Mucosa of rectum (tissue), 2 donors: ENCODE measurements around the gene ZNF697.

Source experiments
- H3K27ac ChIP-seq, 2 donors: one replicate each; pipeline ENCODE4 v1.7.0; 2013; ENCODE audit warnings: inconsistent platforms in 2 of 2, low read depth in 2 of 2, low read length in 2 of 2
- H3K27me3 ChIP-seq, 2 donors: one replicate each; pipeline ENCODE4 v1.7.0; 2013; ENCODE audit warnings: low read length in 2 of 2; ENCODE audit not compliant: control insufficient read depth in 2 of 2, insufficient read depth in 2 of 2
- H3K36me3 ChIP-seq, 2 donors: one replicate each; pipeline ENCODE4 v1.7.0; 2013; ENCODE audit warnings: low read length in 2 of 2; ENCODE audit not compliant: control insufficient read depth in 2 of 2, insufficient read depth in 2 of 2
- H3K4me1 ChIP-seq, 2 donors: one replicate each; pipeline ENCODE4 v1.7.0; 2013; ENCODE audit warnings: low read length in 2 of 2, mild to moderate bottlenecking in 1 of 2; ENCODE audit not compliant: control insufficient read depth in 2 of 2, insufficient read depth in 2 of 2
- H3K4me3 ChIP-seq, 2 donors: one replicate each; pipeline ENCODE4 v1.7.0; 2013; ENCODE audit warnings: low read length in 2 of 2
- H3K9ac ChIP-seq, 2 donors: one replicate each; pipeline ENCODE4 v1.7.0; 2013; ENCODE audit warnings: low read length in 2 of 2, low read depth in 1 of 2, mild to moderate bottlenecking in 1 of 2
- H3K9me3 ChIP-seq, 2 donors: one replicate each; pipeline ENCODE4 v1.7.0; 2013; ENCODE audit warnings: low read length in 2 of 2; ENCODE audit not compliant: control insufficient read depth in 2 of 2
- donor health status: healthy.
- donor health status: Normal muscosa, but diverticular disease.

Gene ZNF697

GRCh38 chr1:119667173-119667572, 19.1 kb upstream of the ZNF697 start:
- H3K27ac ChIP-seq = no peak overlapping the region
- no peaks in the 10 kb centered on the region for H3K36me3 ChIP-seq
- peaks cover 7% of the 10 kb centered on the region in 2 donors for H3K4me1 ChIP-seq
- no peak overlapping the region for H3K9ac ChIP-seq
- no peaks in the 10 kb centered on the region for H3K9me3 ChIP-seq
- H3K4me3 ChIP-seq = no peak overlapping the region
- no peaks in the 10 kb centered on the region for H3K27me3 ChIP-seq

- H3K4me1 ChIP-seq = peaks cover 25 to 27% of the 10 kb centered on the region in 2 donors
Measured at GRCh38 chr1:119664067-119664466, 16.0 kb upstream of the ZNF697 start.

GRCh38 chr1:119662034-119662437, 14.0 kb upstream of the ZNF697 start:
- no peak overlapping the region for H3K9ac ChIP-seq
- peaks cover 25 to 27% of the 10 kb centered on the region in 2 donors for H3K4me1 ChIP-seq
- H3K4me3 ChIP-seq = no peak overlapping the region
- H3K36me3 ChIP-seq = no peaks in the 10 kb centered on the region
- H3K27ac ChIP-seq = peak overlapping the region; percentile 14 to 79
- no peaks in the 10 kb centered on the region for H3K27me3 ChIP-seq
- no peaks in the 10 kb centered on the region for H3K9me3 ChIP-seq

More at GRCh38 chr1:119664067-119664466, 16.0 kb upstream of the ZNF697 start:
- Histone ChIP-seq H3K9me3 (no peaks in the 10 kb centered on the region), H3K36me3 (no peaks in the 10 kb centered on the region), H3K4me3 (no peak overlapping the region), H3K9ac (no peak overlapping the region), H3K27me3 (no peaks in the 10 kb centered on the region), H3K27ac (no peak overlapping the region)

GRCh38 chr1:119660253-119661083, 12.4 kb upstream of the ZNF697 start:
- peaks cover 25 to 27% of the 10 kb centered on the region in 2 donors for H3K4me1 ChIP-seq
- H3K27me3 ChIP-seq = no peaks in the 10 kb centered on the region
- no peak overlapping the region for H3K9ac ChIP-seq
- no peaks in the 10 kb centered on the region for H3K36me3 ChIP-seq
- H3K27ac ChIP-seq = peak overlapping the region; percentile 33 to 79
- no peak overlapping the region for H3K4me3 ChIP-seq
- no peaks in the 10 kb centered on the region for H3K9me3 ChIP-seq

- H3K36me3 ChIP-seq = no peaks in the 10 kb centered on the region
- H3K27ac ChIP-seq = peak overlapping the region; percentile 33 to 65
- no peak overlapping the region for H3K9ac ChIP-seq
- H3K9me3 ChIP-seq = no peaks in the 10 kb centered on the region
- no peak overlapping the region for H3K4me3 ChIP-seq
- H3K27me3 ChIP-seq = no peaks in the 10 kb centered on the region
- H3K4me1 ChIP-seq = peaks cover 25 to 27% of the 10 kb centered on the region in 2 donors
Measured at GRCh38 chr1:119659628-119660027, 11.6 kb upstream of the ZNF697 start.

- Histone ChIP-seq H3K36me3 (no peaks in the 10 kb centered on the region), H3K9ac (no peak overlapping the region), H3K4me3 (no peak overlapping the region), H3K27ac (no peak overlapping the region), H3K9me3 (no peaks in the 10 kb centered on the region), H3K4me1 (peaks cover 13 to 17% of the 10 kb centered on the region in 2 donors), H3K27me3 (no peaks in the 10 kb centered on the region)
Measured at GRCh38 chr1:119656410-119656955, 8.4 kb upstream of the ZNF697 start.

GRCh38 chr1:119655154-119655553, 7.1 kb upstream of the ZNF697 start:
- no peaks in the 10 kb centered on the region for H3K27me3 ChIP-seq
- H3K9me3 ChIP-seq = no peaks in the 10 kb centered on the region
- no peak overlapping the region for H3K4me3 ChIP-seq
- H3K4me1 ChIP-seq = peaks cover 4 to 8% of the 10 kb centered on the region in 2 donors
- no peak overlapping the region for H3K27ac ChIP-seq
- H3K9ac ChIP-seq = no peak overlapping the region
- H3K36me3 ChIP-seq = no peaks in the 10 kb centered on the region

- Histone ChIP-seq H3K27me3 (no peaks in the 10 kb centered on the region), H3K9ac (no peak overlapping the region), H3K4me3 (no peak overlapping the region), H3K9me3 (no peaks in the 10 kb centered on the region), H3K36me3 (no peaks in the 10 kb centered on the region), H3K4me1 (peaks cover 0 to 4% of the 10 kb centered on the region in 2 donors), H3K27ac (no peak overlapping the region)
Measured at GRCh38 chr1:119653839-119654170, 5.7 kb upstream of the ZNF697 start.

GRCh38 chr1:119653135-119653838, 5.2 kb upstream of the ZNF697 start:
- Histone ChIP-seq H3K36me3 (no peaks in the 10 kb centered on the region), H3K9me3 (no peaks in the 10 kb centered on the region), H3K9ac (no peak overlapping the region), H3K27ac (no peak overlapping the region), H3K4me1 (peaks cover 0 to 5% of the 10 kb centered on the region in 2 donors), H3K4me3 (no peak overlapping the region), H3K27me3 (no peaks in the 10 kb centered on the region)

GRCh38 chr1:119652587-119652986, 4.5 kb upstream of the ZNF697 start:
- Histone ChIP-seq H3K27me3 (no peaks in the 10 kb centered on the region), H3K4me3 (no peak overlapping the region), H3K9ac (no peak overlapping the region), H3K4me1 (peaks cover 3 to 5% of the 10 kb centered on the region in 2 donors), H3K36me3 (no peaks in the 10 kb centered on the region), H3K27ac (no peak overlapping the region), H3K9me3 (no peaks in the 10 kb centered on the region)
